HG02852 (cell line): Measurements from ENCODE around the gene ZNF148.

Experiments used
- ATAC-seq: cut with Tn5 transposase; IDR thresholded peaks from one replicate; pipeline ENCODE4 v1.9.1; 2021; ENCODE audit warnings: mild to moderate bottlenecking, moderate library complexity; ENCODE audit not compliant: unreplicated experiment

The ZNF148 gene

GRCh38 chr3:125289429-125289981 is 85.6 kb downstream of the ZNF148 start:
- no peak for ATAC-seq

- ATAC-seq, result no peak
Observed at GRCh38 chr3:125287248-125287647, 87.9 kb downstream of the ZNF148 start.

GRCh38 chr3:125281381-125281780 is 93.7 kb downstream of the ZNF148 start:
- no peak for ATAC-seq

GRCh38 chr3:125280668-125281361 is 94.3 kb downstream of the ZNF148 start:
- ATAC-seq, result no peak

GRCh38 chr3:125278155-125278554 is 97.0 kb downstream of the ZNF148 start:
- ATAC-seq, result no peak

GRCh38 chr3:125271127-125271526 is 104.0 kb downstream of the ZNF148 start:
- no peak for ATAC-seq

- no peak for ATAC-seq
Observed at GRCh38 chr3:125267460-125267859, 107.7 kb downstream of the ZNF148 start.

- ATAC-seq, result no peak
Observed at GRCh38 chr3:125266971-125267370, 108.2 kb downstream of the ZNF148 start.

GRCh38 chr3:125262161-125262560 is 113.0 kb downstream of the ZNF148 start:
- no peak for ATAC-seq

- ATAC-seq, result no peak
Observed at GRCh38 chr3:125261031-125261430, 114.1 kb downstream of the ZNF148 start.

GRCh38 chr3:125260158-125260557 is 115.0 kb downstream of the ZNF148 start:
- ATAC-seq, result no peak

GRCh38 chr3:125257536-125257935 is 117.6 kb downstream of the ZNF148 start:
- ATAC-seq, result no peak

- ATAC-seq, result no peak
Observed at GRCh38 chr3:125256675-125257074, 118.5 kb downstream of the ZNF148 start.

- ATAC-seq, result no peak
Observed at GRCh38 chr3:125250973-125251372, 124.2 kb downstream of the ZNF148 start.

- no peak for ATAC-seq
Observed at GRCh38 chr3:125246237-125246636, 128.9 kb downstream of the ZNF148 start.

- no peak for ATAC-seq
Observed at GRCh38 chr3:125245521-125245920, 129.6 kb downstream of the ZNF148 start.

- no peak for ATAC-seq
Observed at GRCh38 chr3:125240496-125240895, 134.6 kb downstream of the ZNF148 start.

GRCh38 chr3:125239266-125239665 is 135.9 kb downstream of the ZNF148 start:
- ATAC-seq, result no peak

GRCh38 chr3:125238759-125239158 is 136.4 kb downstream of the ZNF148 start:
- no peak for ATAC-seq

- no peak for ATAC-seq
Observed at GRCh38 chr3:125236331-125236903, 138.7 kb downstream of the ZNF148 start.

- ATAC-seq, result no peak
Observed at GRCh38 chr3:125234831-125235230, 140.3 kb downstream of the ZNF148 start.

GRCh38 chr3:125232401-125232800 is 142.7 kb downstream of the ZNF148 start:
- no peak for ATAC-seq
